ENCODE results near the gene UAP1L1. TPM values are rescaled to one million over a fixed set of nuclear protein-coding genes. Genes with fewer than 3 reads are reported as not detected.

Gene UAP1L1
- total and polyA plus RNA-seq, 9 of the 15 experiments (the other 6 are each of a cell fraction or from before 2014, with no cell fraction given): 0.20 to 8.6 (median 3.7) TPM

DNA sequence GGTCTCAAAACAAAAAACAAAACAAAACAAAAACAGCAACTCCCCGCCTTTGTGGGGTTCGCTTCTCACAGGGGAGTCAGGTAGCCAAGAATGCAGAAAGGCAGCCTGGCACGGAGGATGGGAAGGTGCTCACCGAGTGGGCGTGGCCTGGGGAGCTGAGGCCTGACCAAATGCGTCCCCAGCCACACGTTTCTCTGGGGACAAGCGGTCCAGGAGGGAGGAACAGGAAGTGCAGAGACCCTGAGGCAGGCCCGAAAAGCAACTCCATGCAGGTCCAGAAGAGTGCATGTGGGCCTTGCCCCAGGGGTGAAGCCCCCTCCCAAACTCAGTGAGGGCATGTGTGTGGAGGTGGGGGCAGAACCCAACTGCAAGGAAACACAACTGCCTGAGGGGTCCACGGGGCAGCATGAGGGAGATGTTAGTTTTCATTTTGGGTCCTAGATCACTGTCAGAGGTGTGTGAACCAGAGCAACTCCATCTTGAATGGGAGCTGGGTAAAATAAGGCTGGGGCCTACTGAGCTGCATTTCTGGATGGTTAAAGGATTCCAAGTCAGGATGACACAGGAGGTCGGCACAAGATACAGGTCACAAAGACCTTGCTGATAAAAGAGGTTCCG lies 2.6 kb upstream of the UAP1L1 start (continued):
- peak in 2 of 3 experiments; percentile 68 to 95; a peak in 4 of 6 replicates for TF ChIP-seq ZBTB11 (CRISPR knock-in tag; IDR thresholded peaks at IDR 0.05)
- TF ChIP-seq MCM2 (IDR thresholded peaks at IDR 0.05; ENCODE audit: low read depth): no peak
- peak; percentile 97 for TF ChIP-seq CAMTA2 (CRISPR knock-in tag; conservative IDR thresholded peaks at IDR 0.05)
- TF ChIP-seq ELF1 (tag; IDR thresholded peaks at IDR 0.05): peak; percentile 60
- TF ChIP-seq, protein P1, sequence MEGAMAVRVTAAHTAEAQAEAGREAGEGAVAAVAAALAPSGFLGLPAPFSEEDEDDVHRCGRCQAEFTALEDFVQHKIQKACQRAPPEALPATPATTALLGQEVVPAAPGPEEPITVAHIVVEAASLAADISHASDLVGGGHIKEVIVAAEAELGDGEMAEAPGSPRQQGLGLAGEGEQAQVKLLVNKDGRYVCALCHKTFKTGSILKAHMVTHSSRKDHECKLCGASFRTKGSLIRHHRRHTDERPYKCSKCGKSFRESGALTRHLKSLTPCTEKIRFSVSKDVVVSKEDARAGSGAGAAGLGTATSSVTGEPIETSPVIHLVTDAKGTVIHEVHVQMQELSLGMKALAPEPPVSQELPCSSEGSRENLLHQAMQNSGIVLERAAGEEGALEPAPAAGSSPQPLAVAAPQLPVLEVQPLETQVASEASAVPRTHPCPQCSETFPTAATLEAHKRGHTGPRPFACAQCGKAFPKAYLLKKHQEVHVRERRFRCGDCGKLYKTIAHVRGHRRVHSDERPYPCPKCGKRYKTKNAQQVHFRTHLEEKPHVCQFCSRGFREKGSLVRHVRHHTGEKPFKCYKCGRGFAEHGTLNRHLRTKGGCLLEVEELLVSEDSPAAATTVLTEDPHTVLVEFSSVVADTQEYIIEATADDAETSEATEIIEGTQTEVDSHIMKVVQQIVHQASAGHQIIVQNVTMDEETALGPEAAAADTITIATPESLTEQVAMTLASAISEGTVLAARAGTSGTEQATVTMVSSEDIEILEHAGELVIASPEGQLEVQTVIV (CRISPR knock-in tag; IDR thresholded peaks at IDR 0.05; ENCODE audit: borderline replicate concordance): peak; percentile 87
- no peak for TF ChIP-seq SREBF1 (IDR thresholded peaks at IDR 0.05; ENCODE audit: borderline replicate concordance, low read depth, low read length)
- TF ChIP-seq RBM14 (IDR thresholded peaks at IDR 0.05; ENCODE audit: borderline replicate concordance, insufficient read depth, low read depth, low read length): no peak
- TF ChIP-seq ZMIZ1 (IDR thresholded peaks at IDR 0.05; ENCODE audit: low read depth in 2 of 2, low read length in 2 of 2): no peak
- no peak for TF ChIP-seq YBX1 (IDR thresholded peaks at IDR 0.05)
- TF ChIP-seq, protein P2, sequence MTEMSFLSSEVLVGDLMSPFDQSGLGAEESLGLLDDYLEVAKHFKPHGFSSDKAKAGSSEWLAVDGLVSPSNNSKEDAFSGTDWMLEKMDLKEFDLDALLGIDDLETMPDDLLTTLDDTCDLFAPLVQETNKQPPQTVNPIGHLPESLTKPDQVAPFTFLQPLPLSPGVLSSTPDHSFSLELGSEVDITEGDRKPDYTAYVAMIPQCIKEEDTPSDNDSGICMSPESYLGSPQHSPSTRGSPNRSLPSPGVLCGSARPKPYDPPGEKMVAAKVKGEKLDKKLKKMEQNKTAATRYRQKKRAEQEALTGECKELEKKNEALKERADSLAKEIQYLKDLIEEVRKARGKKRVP (CRISPR knock-in tag; IDR thresholded peaks at IDR 0.05): peak; percentile 96
- TF ChIP-seq JUN (IDR thresholded peaks at IDR 0.05; ENCODE audit: borderline replicate concordance, low read depth, low read length): no peak
- TF ChIP-seq JUN (CRISPR knock-in tag; IDR thresholded peaks at IDR 0.05; ENCODE audit: borderline replicate concordance): no peak
- TF ChIP-seq ZKSCAN8 (CRISPR knock-in tag; IDR thresholded peaks at IDR 0.05): peak; percentile 99
- TF ChIP-seq ZNF143 (CRISPR knock-in tag; IDR thresholded peaks at IDR 0.05): no peak
- TF ChIP-seq HNRNPL (IDR thresholded peaks at IDR 0.05; ENCODE audit: low read depth, low read length): no peak
- no peak for TF ChIP-seq CREM (IDR thresholded peaks at IDR 0.05; ENCODE audit: low read depth)
- no peak for TF ChIP-seq SMARCC2 (IDR thresholded peaks at IDR 0.05; ENCODE audit: low read depth)

Measured in K562 (cell line).